Kidney (tissue), 14 donors: Measurements from ENCODE around the gene DSTYK. TPM values are rescaled to one million over a fixed set of nuclear protein-coding genes. Genes with fewer than 3 reads are reported as not detected.

Experiments
- DNase-seq, 5 donors: peaks; one replicate each; pipeline ENCODE4 v3.0.0-alpha.2; 2013 to 2020
- FAIRE-seq: peaks from 2 replicates; lab custom pipeline; 2012; peaks lifted over from hg19 to GRCh38; lab: Jason Lieb, UNC
- H3K27ac ChIP-seq, 2 donors: one replicate each; pipeline ENCODE4 v1.7.0; 2013; ENCODE audit warnings: low read depth in 2 of 2, low read length in 2 of 2, inconsistent platforms in 1 of 2
- H3K27me3 ChIP-seq: one replicate; pipeline ENCODE4 v1.7.1; 2013; ENCODE audit warnings: low read length, inconsistent platforms; ENCODE audit not compliant: control insufficient read depth, insufficient read depth
- H3K36me3 ChIP-seq, 3 donors: one replicate each; pipeline versions ENCODE4 v1.7.0 to v1.7.1; 2013; ENCODE audit warnings: low read length in 3 of 3, control low read depth in 1 of 3, inconsistent platforms in 1 of 3; ENCODE audit not compliant: insufficient read depth in 3 of 3, control insufficient read depth in 2 of 3
- H3K4me1 ChIP-seq, 3 donors: one replicate each; pipeline versions ENCODE4 v1.7.0 to v1.7.1; 2013; ENCODE audit warnings: low read length in 3 of 3, inconsistent platforms in 1 of 3, low read depth in 1 of 3; ENCODE audit not compliant: control insufficient read depth in 2 of 3, insufficient read depth in 2 of 3
- H3K4me3 ChIP-seq, 3 donors: one replicate each; pipeline versions ENCODE4 v1.7.0 to v1.8.1; 2013; ENCODE audit warnings: low read length in 3 of 3, control low read depth in 1 of 3, inconsistent platforms in 1 of 3
- H3K9ac ChIP-seq, 3 donors: one replicate each; pipeline versions ENCODE4 v1.7.0 to v1.7.1; 2013; ENCODE audit warnings: low read length in 3 of 3, control low read depth in 1 of 3, inconsistent platforms in 1 of 3
- H3K9me3 ChIP-seq, 3 donors: one replicate each; pipeline versions ENCODE4 v1.7.0 to v1.7.1; 2013; ENCODE audit warnings: low read length in 3 of 3, control low read depth in 1 of 3, inconsistent platforms in 1 of 3; ENCODE audit not compliant: control insufficient read depth in 2 of 3, insufficient read depth in 1 of 3
- intact Hi-C: fragments of 100-400 bp; cut with DNase I; formaldehyde crosslinking; loops from one replicate; pipeline ENCODE4 v1.11.1; 2022
- polyA plus RNA-seq: library from polyadenylated mRNA; stranded (reverse); fragments of 350-450 nt; fragmentation: Illumina TruSeq; extraction: RNeasy Lipid Tissue Mini Kit (QIAGEN cat#74804); gene quantifications from one replicate; pipeline ENCODE4 v1.2.3, GENCODE V29; 2014; ENCODE audit warnings: low read depth, low replicate concordance; ENCODE audit not compliant: insufficient read depth
- total RNA-seq: library from RNA; stranded (reverse); fragmentation: NEBNext Ultra II Directional; extraction: Animal tissue kit (Norgen Biotek cat#: 25700); gene quantifications from one replicate; pipeline ENCODE4 v1.2.1, GENCODE V29; 2021
- TF ChIP-seq, protein P1 (sequence below): IDR thresholded peaks from 3 replicates; pipeline ENCODE4 v1.5.1; 2012; ENCODE audit warnings: mild to moderate bottlenecking, moderate library complexity, borderline replicate concordance; ENCODE audit not compliant: insufficient read depth; ENCODE audit errors: extremely low read depth
- donor health status: control.
- donor health status: control.
- donor health status: control.
- donor health status: control.
- donor health status: control.
- donor health status: DM: yes; HTN: yes; CAD: no.
- donor health status: Normal renal cell carcinoma (clear cell type).

DSTYK gene
- total and polyA plus RNA-seq, 2 donors from 2014 or later = 5.6 to 17.8 TPM

DNA sequence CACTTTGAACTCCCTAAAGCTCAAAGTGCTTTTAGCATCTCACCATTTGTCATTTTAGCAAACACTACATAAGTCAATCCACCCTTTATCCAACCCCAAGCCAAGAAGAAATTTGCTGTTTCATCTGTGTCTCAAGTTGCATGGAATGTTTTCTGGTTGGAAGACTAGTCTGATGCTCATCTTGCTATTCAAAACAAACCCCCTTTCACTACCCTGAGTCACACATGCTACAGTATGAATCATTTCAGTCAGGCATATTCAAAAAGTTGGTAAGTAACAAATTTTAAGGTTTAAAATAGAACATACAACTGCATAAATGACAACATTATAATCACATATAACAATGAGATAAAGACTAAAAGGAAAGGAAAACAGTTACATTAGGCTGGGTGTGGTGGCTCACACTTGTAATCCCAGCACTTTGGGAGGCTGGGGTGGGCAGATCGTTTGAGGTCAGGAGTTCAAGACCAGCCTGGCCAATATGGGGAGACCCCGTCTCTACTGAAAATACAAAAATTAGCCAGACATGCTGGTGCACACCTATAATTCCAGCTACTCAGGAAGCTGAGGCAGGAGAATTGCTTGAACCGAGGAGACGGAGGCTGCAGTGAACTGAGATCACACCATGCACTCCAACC lies 38.7 kb downstream of the DSTYK start:
- intact Hi-C loops = no loop called here
- H3K9me3 ChIP-seq = no peaks in the 10 kb centered on the region
- H3K4me3 ChIP-seq = no peak overlapping the region
- no peak overlapping the region for H3K9ac ChIP-seq
- DNase-seq (no peak), FAIRE-seq (no peak)
- H3K27ac ChIP-seq = no peak overlapping the region
- H3K27me3 ChIP-seq = no peaks in the 10 kb centered on the region
- TF ChIP-seq, protein P1, sequence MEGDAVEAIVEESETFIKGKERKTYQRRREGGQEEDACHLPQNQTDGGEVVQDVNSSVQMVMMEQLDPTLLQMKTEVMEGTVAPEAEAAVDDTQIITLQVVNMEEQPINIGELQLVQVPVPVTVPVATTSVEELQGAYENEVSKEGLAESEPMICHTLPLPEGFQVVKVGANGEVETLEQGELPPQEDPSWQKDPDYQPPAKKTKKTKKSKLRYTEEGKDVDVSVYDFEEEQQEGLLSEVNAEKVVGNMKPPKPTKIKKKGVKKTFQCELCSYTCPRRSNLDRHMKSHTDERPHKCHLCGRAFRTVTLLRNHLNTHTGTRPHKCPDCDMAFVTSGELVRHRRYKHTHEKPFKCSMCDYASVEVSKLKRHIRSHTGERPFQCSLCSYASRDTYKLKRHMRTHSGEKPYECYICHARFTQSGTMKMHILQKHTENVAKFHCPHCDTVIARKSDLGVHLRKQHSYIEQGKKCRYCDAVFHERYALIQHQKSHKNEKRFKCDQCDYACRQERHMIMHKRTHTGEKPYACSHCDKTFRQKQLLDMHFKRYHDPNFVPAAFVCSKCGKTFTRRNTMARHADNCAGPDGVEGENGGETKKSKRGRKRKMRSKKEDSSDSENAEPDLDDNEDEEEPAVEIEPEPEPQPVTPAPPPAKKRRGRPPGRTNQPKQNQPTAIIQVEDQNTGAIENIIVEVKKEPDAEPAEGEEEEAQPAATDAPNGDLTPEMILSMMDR = no peak
- H3K4me1 ChIP-seq = peaks cover 0 to 4% (median 2%) of the 10 kb centered on the region in 3 donors
- peaks cover 0 to 9% (median 5%) of the 10 kb centered on the region in 3 donors for H3K36me3 ChIP-seq

DNA sequence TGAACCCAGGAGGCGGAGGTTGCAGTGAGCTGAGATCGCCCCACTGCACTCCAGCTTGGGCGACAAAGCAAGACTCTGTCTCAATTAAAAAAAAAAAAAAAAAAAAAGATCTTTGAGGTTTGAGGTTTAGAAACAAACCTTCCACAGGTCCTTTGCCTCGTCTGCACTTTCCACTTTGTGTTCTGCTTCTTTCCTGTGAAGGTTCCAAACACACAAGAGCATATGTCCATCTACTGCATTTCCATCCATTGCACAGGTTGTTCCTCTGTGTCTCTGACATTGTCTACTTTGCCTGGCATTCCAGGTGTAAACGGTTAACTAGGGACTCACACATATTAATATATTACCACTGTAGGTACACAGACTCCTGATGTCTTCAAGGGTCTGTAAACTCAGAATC lies 40.1 kb downstream of the DSTYK start:
- no peak for FAIRE-seq
- TF ChIP-seq, protein P1 = no peak
- Histone ChIP-seq H3K36me3 (peaks cover 0 to 9% (median 5%) of the 10 kb centered on the region in 3 donors), H3K27ac (no peak overlapping the region), H3K4me1 (peaks cover 0 to 2% (median 0%) of the 10 kb centered on the region in 3 donors), H3K27me3 (no peaks in the 10 kb centered on the region), H3K9me3 (no peaks in the 10 kb centered on the region), H3K4me3 (no peak overlapping the region), H3K9ac (no peak overlapping the region)
- no peak for DNase-seq
- intact Hi-C loops = no loop called here

DNA sequence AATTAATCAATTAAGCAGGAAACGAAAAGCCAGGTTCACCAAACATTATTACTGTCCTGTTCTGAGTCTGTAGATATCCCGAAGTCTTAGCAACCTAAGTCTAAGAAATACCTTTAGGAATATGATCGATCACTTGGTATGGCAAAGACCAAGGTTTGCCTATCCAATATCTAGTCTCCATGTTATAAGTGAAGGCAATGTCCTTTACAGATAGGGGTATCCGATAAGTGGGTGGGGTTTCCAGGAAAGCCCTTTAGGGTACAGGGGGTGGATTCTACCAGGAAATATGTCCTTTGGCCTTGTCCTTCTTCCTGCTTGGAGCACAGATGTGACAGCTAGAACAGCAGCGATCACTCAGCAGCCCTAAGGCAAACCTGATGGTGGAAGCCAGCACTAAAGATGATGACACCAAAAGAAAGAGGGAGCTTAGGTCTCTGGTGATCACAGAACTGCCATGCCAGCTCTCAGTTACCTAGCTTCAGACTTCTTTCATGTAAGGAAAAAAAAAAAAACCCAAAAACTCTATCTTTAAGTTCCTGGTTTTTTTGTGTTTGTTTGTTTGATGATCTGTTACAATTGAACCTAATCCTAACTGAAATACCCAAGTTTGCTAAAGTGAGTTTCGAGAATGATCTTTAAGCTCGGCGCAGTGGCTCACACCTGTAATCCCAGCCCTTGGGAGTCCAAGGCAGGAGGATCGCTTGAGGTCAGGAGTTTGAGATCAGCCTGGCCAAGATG lies 40.8 kb downstream of the DSTYK start:
- Histone ChIP-seq H3K4me3 (no peak overlapping the region), H3K9ac (no peak overlapping the region), H3K4me1 (no peaks in the 10 kb centered on the region), H3K9me3 (no peaks in the 10 kb centered on the region), H3K27me3 (no peaks in the 10 kb centered on the region), H3K27ac (no peak overlapping the region), H3K36me3 (peaks cover 0 to 9% (median 5%) of the 10 kb centered on the region in 3 donors)
- no peak for FAIRE-seq
- intact Hi-C loops = no loop called here
- no peak for DNase-seq
- TF ChIP-seq, protein P1 = no peak
